C4-2B (cell line): ENCODE measurements around the gene HHLA2.

Experiments used
- ZFX ChIP-seq: fragments of 450-650 bp; IDR thresholded peaks from 2 replicates; pipeline ENCODE4 v1.6.1; 2017
- TF ChIP-seq, protein P1 (sequence below): fragments of 450-650 bp; conservative IDR thresholded peaks from 2 replicates; pipeline ENCODE4 v1.5.1; 2017; ENCODE audit warnings: mild to moderate bottlenecking

DNA sequence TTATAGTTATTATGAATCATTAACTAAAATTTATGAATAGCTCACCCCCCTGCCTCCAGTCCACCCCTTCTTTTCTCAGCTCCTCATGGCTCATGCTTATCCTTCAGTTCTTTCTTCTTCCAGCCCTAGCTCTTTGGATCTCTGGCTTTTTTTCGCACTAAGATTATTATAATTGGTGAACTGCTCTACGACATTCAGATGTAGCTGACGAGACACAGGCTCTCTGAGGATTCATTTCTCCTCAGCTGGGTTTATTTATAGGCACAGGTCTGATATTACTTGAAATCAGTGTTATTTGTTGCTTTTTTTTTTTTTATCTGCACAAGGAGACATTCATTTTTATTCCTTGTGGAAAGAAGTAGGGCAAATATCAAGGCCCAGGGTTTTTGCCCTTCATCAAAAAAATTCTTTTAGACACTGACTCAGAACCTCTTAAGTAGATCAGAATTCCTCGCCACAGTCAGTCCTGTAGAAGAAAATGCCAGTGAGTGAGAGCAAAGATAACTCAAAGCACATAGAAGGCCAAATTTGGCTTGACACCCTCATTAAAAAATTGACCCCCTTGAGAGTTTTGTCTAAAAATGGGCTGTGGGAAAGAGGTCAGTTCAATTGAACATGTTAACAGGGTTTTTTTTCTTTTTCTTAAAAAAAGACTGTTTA, 107.5 kb downstream of the HHLA2 start:
- TF ChIP-seq, protein P1, sequence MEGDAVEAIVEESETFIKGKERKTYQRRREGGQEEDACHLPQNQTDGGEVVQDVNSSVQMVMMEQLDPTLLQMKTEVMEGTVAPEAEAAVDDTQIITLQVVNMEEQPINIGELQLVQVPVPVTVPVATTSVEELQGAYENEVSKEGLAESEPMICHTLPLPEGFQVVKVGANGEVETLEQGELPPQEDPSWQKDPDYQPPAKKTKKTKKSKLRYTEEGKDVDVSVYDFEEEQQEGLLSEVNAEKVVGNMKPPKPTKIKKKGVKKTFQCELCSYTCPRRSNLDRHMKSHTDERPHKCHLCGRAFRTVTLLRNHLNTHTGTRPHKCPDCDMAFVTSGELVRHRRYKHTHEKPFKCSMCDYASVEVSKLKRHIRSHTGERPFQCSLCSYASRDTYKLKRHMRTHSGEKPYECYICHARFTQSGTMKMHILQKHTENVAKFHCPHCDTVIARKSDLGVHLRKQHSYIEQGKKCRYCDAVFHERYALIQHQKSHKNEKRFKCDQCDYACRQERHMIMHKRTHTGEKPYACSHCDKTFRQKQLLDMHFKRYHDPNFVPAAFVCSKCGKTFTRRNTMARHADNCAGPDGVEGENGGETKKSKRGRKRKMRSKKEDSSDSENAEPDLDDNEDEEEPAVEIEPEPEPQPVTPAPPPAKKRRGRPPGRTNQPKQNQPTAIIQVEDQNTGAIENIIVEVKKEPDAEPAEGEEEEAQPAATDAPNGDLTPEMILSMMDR: no peak
- TF ChIP-seq ZFX: no peak
